ENCODE data around the gene TRIM52.

GRCh38 chr5:181218795-181219124, 42.2 kb downstream of the TRIM52 start:
- no peak for TF ChIP-seq CTCF (IDR thresholded peaks at IDR 0.05)
- TF ChIP-seq, protein P1, sequence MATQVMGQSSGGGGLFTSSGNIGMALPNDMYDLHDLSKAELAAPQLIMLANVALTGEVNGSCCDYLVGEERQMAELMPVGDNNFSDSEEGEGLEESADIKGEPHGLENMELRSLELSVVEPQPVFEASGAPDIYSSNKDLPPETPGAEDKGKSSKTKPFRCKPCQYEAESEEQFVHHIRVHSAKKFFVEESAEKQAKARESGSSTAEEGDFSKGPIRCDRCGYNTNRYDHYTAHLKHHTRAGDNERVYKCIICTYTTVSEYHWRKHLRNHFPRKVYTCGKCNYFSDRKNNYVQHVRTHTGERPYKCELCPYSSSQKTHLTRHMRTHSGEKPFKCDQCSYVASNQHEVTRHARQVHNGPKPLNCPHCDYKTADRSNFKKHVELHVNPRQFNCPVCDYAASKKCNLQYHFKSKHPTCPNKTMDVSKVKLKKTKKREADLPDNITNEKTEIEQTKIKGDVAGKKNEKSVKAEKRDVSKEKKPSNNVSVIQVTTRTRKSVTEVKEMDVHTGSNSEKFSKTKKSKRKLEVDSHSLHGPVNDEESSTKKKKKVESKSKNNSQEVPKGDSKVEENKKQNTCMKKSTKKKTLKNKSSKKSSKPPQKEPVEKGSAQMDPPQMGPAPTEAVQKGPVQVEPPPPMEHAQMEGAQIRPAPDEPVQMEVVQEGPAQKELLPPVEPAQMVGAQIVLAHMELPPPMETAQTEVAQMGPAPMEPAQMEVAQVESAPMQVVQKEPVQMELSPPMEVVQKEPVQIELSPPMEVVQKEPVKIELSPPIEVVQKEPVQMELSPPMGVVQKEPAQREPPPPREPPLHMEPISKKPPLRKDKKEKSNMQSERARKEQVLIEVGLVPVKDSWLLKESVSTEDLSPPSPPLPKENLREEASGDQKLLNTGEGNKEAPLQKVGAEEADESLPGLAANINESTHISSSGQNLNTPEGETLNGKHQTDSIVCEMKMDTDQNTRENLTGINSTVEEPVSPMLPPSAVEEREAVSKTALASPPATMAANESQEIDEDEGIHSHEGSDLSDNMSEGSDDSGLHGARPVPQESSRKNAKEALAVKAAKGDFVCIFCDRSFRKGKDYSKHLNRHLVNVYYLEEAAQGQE (IDR thresholded peaks at IDR 0.05; ENCODE audit: insufficient read depth in 1 of 2, low read depth in 2 of 2, low read length in 1 of 2): no peak
